ENCODE data around the gene SLC25A20. TPM values are rescaled to one million over a fixed set of nuclear protein-coding genes. Genes with fewer than 3 reads are reported as not detected.

Gene SLC25A20
- total and polyA plus RNA-seq, 3 experiments from 2014 or later: 29.1 to 40.1 (median 31.5) TPM

DNA sequence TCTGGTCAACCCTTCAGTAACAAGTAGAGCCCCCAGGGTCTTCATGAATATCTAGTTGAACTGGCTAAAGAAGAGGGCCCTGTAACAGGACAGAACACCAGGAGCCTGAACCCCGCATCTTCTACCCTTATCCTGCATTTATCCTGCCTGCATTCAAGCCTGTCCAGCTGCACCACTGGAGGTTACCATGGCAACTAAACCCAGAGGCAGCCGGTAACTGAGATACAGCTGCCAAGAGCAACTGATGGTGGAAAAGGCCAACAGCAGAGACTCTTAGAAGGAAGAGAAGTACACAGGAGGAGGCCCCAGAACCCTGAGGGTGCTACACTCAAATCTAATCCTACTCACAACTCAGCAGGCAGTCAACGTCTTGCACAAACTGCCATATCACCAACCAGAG is 47.3 kb downstream of the SLC25A20 start:
- ChIA-PET POLR2A (no interaction called here), CTCF (no interaction called here)
- no peak overlapping the region for H3K27ac ChIP-seq (ENCODE audit: low read depth, low read length)
- H3K4me3 ChIP-seq (ENCODE audit: low read length): no peak overlapping the region
- Mint-ChIP-seq H3K27me3 (no peaks in the 10 kb centered on the region), H3K27ac (peak overlapping the region in 1 of 8 donors; percentile 23), H3K9me3 (no peaks in the 10 kb centered on the region), H3K4me1 (peaks cover 14 to 20% (median 17%) of the 10 kb centered on the region in 3 donors), H3K4me3 (no peak overlapping the region), H3K36me3 (peaks cover 0 to 19% (median 6%) of the 10 kb centered on the region in 3 donors)
- no peaks in the 10 kb centered on the region for H3K27me3 ChIP-seq (ENCODE audit: insufficient read depth, low read length, poor library complexity, severe bottlenecking)
- peaks cover 14% of the 10 kb centered on the region for H3K4me1 ChIP-seq (ENCODE audit: insufficient read depth, low read length)
- no peaks in the 10 kb centered on the region for H3K9me3 ChIP-seq (ENCODE audit: low read length)
- peaks cover 2% of the 10 kb centered on the region for H3K36me3 ChIP-seq (ENCODE audit: insufficient read depth, low read length)
- no peak for DNase-seq

DNA sequence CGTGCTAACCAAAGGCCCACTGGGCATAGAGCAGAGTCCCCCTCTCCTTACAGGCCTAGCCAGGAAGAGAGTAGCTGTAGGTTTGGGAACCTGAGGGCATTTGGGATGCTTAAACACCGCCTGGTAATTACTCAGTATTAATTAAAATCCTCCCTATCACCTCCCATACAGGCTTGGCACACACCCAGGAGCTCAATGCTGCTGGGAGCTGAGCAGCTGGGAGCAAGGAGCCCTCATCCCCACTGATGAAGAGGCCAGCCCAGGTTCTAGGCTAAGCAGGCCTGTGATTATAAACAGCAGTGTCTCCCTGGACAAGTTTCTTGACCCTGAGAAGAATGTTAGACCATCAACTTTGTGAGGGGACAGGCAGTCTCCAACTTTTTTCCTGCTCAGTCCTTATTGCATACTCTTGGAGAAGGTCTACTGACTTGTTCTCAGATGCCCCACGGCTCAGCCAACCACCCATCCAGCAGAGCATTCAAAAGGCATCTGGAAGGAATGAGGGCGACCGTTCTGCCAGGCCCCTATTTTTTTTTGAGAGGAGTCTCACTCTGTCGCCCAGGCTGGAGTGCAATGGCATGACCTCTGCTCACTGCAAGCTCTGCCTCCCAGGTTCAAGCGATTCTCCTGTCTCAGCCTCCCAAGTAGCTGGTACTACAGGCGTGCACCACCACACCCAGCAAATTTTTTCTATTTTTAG is 49.7 kb downstream of the SLC25A20 start:
- Histone ChIP-seq H3K27me3 (ENCODE audit: insufficient read depth, low read length, poor library complexity, severe bottlenecking) (no peaks in the 10 kb centered on the region), H3K4me1 (ENCODE audit: insufficient read depth, low read length) (peaks cover 28% of the 10 kb centered on the region), H3K36me3 (ENCODE audit: insufficient read depth, low read length) (no peaks in the 10 kb centered on the region), H3K9me3 (ENCODE audit: low read length) (no peaks in the 10 kb centered on the region), H3K4me3 (ENCODE audit: low read length) (no peak overlapping the region), H3K27ac (ENCODE audit: low read depth, low read length) (peak overlapping the region; percentile 79)
- ChIA-PET CTCF (interaction anchor here (1.4 kb wide), 1 partner anchor 49 kb away, joined by 3 read pairs; the partner anchor contains the start of gene SLC25A20), POLR2A (interaction anchor here (1.1 kb wide), 1 partner anchor 70 kb away, joined by 5 read pairs; no protein-coding TSS in a partner anchor)
- DNase-seq: no peak
- Mint-ChIP-seq H3K4me3 (peak overlapping the region in 6 of 7 donors; percentile 51 to 96 (median 94)), H3K4me1 (peaks cover 26 to 36% (median 30%) of the 10 kb centered on the region in 3 donors), H3K27me3 (no peaks in the 10 kb centered on the region), H3K36me3 (peaks cover 0 to 18% (median 3%) of the 10 kb centered on the region in 3 donors), H3K9me3 (no peaks in the 10 kb centered on the region), H3K27ac (peak overlapping the region; percentile 92 to 99 (median 98))

DNA sequence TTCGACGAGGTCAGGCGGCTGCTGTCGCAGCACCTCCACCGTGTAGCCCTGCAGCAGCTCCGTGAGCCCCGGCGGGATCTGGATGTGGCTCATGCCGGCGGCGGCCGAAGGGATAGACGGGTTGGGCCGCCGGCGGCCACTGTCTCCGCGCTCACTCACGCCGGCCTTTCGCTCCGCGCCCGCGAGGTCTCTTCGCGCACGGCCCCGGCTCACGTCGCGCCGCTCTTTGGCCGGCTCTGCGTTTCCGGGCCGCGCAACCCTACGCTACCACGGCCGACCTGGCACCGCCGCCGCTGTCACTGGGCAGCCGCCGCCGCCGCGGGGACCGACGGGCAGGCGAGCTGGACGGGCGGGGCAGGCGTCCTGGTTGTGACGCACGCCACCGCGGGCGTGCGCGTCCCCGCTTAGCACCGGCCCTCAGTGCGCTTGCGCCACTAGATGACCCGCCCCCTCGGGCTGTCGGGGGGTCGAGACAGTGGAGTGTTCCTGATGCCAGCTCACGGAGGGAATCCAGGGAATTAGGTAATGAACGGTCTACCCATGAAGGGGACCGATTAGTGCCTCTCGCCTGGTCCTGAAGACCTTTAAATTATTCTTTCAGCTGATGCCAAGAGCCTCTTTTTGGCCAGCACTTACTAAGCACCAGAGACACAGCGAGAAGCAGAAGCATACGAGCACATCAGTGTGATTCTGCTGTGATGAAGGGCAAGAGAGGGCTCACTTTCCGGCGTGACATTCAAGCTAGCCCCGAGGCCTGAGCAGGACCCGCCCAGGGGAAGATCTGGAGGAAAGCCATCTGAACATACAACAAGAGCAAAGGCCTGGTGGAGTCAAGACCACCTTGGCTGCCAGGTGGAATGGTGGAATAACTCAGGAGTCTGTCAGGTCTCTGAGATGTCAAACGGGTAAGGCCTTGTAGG is 50.9 kb downstream of the SLC25A20 start, which contains the start of gene PRKAR2A:
Gene PRKAR2A, minus strand, starts transcription at position 371 of the 920 bp plus-strand sequence. Its CDS starts 278 bp downstream, at position 93.
- peaks cover 28% of the 10 kb centered on the region for H3K4me1 ChIP-seq (ENCODE audit: insufficient read depth, low read length)
- peak within 1 kb of the TSS; percentile 67 for H3K4me3 ChIP-seq (ENCODE audit: low read length)
- peak within 1 kb of the TSS; percentile 92 to 99 (median 98) for H3K27ac Mint-ChIP-seq
- H3K27ac ChIP-seq (ENCODE audit: low read depth, low read length): peak within 1 kb of the TSS; percentile 79
- no peaks in the 10 kb centered on the region for H3K36me3 ChIP-seq (ENCODE audit: insufficient read depth, low read length)
- ChIA-PET CTCF (interaction anchor here (1.0 to 2.0 kb wide), 3 partner anchors 14 to 71 kb away, joined by 3 to 8 read pairs (median 3); partner anchors contain the start of gene ARIH2), POLR2A (interaction anchor here (0.6 to 2.0 kb wide), 5 partner anchors 36 to 246 kb away, joined by 3 to 10 read pairs (median 4); partner anchors contain the start of genes DALRD3 and QRICH1)
- H3K27me3 Mint-ChIP-seq: no peaks in the 10 kb centered on the region
- H3K4me1 Mint-ChIP-seq: peaks cover 26 to 36% (median 30%) of the 10 kb centered on the region in 3 donors
- H3K4me3 Mint-ChIP-seq: peak within 1 kb of the TSS; percentile 85 to 96 (median 94)
- H3K9me3 Mint-ChIP-seq: no peaks in the 10 kb centered on the region
- H3K36me3 Mint-ChIP-seq: peaks cover 0 to 14% (median 0%) of the 10 kb centered on the region in 3 donors
- peak; percentile 72 to 86 (median 81) for DNase-seq
- H3K27me3 ChIP-seq (ENCODE audit: insufficient read depth, low read length, poor library complexity, severe bottlenecking): no peaks in the 10 kb centered on the region
- no peaks in the 10 kb centered on the region for H3K9me3 ChIP-seq (ENCODE audit: low read length)

DNA sequence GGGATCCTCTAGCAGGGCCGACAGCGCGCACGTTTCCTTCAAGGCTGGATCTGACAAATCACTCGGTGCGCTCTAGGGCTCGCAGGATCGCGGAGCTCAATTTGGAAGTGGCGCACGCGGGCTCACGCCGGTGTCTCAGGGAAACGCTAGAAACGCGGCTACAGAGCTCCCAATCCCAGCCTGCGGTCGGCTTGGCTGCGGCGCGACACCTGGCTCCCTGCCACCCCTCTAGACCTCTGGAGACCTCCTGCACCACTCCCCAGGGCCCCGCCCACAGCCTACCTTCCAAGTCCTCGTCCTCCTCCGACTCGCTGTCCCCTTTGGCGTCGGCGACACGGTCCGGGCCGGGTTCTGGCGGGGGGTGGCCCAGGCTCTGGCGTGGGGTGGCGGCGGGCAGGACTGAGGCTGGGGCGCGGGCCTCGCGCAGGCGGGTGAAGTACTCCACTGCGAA is 51.6 kb downstream of the SLC25A20 start:
- H3K9me3 Mint-ChIP-seq: no peaks in the 10 kb centered on the region
- no peaks in the 10 kb centered on the region for H3K27me3 Mint-ChIP-seq
- Histone ChIP-seq H3K9me3 (ENCODE audit: low read length) (no peaks in the 10 kb centered on the region), H3K36me3 (ENCODE audit: insufficient read depth, low read length) (no peaks in the 10 kb centered on the region), H3K4me3 (ENCODE audit: low read length) (peak overlapping the region; percentile 67), H3K27ac (ENCODE audit: low read depth, low read length) (peak overlapping the region; percentile 79), H3K27me3 (ENCODE audit: insufficient read depth, low read length, poor library complexity, severe bottlenecking) (no peaks in the 10 kb centered on the region), H3K4me1 (ENCODE audit: insufficient read depth, low read length) (peaks cover 28% of the 10 kb centered on the region)
- peak overlapping the region; percentile 85 to 95 (median 94) for H3K4me3 Mint-ChIP-seq
- ChIA-PET CTCF (interaction anchor here (1.1 to 2.0 kb wide), 3 partner anchors 51 to 141 kb away, joined by 3 to 8 read pairs (median 3); partner anchors contain the start of gene ARIH2), POLR2A (interaction anchor here (0.5 to 2.0 kb wide), 4 partner anchors 35 to 246 kb away, joined by 3 to 10 read pairs (median 4); partner anchors contain the start of gene QRICH1)
- H3K27ac Mint-ChIP-seq: peak overlapping the region; percentile 71 to 94 (median 88)
- peaks cover 30 to 40% (median 30%) of the 10 kb centered on the region in 3 donors for H3K4me1 Mint-ChIP-seq
- DNase-seq: peak; percentile 45 to 73 (median 60)
- peaks cover 0 to 14% (median under 1%) of the 10 kb centered on the region in 3 donors for H3K36me3 Mint-ChIP-seq

DNA sequence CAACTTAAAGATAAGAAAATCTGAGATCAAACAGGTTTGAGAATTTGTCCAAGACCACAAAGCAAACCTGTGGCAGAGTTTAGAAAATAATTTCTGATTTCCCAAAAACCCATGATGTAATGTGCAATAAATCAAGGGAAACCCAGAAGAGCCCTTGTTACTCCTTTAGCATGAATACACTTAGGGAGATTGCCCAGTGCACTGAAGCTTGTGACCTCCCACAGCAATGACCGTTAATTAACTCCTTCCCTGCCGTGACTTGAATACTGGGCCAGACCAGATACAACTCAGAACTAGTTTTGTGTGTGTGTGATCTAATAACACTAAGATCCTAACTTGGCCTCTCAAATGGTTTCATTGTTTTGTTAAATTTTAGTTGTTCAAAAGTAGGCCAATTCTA is 53.5 kb downstream of the SLC25A20 start:
- peaks cover 28% of the 10 kb centered on the region for H3K4me1 ChIP-seq (ENCODE audit: insufficient read depth, low read length)
- H3K4me1 Mint-ChIP-seq: peaks cover 30 to 46% (median 30%) of the 10 kb centered on the region in 3 donors
- no peak overlapping the region for H3K27ac ChIP-seq (ENCODE audit: low read depth, low read length)
- peak overlapping the region; percentile 5 to 93 (median 54) for H3K27ac Mint-ChIP-seq
- POLR2A ChIA-PET: no interaction called here
- H3K27me3 ChIP-seq (ENCODE audit: insufficient read depth, low read length, poor library complexity, severe bottlenecking): no peaks in the 10 kb centered on the region
- no peaks in the 10 kb centered on the region for H3K27me3 Mint-ChIP-seq
- CTCF ChIA-PET: interaction anchor here (1.0 to 1.3 kb wide), 3 partner anchors 15 to 105 kb away, joined by 3 to 6 read pairs (median 3); no protein-coding TSS in a partner anchor
- DNase-seq: no peak
- peaks cover 0 to 14% (median 1%) of the 10 kb centered on the region in 3 donors for H3K36me3 Mint-ChIP-seq
- H3K36me3 ChIP-seq (ENCODE audit: insufficient read depth, low read length): no peaks in the 10 kb centered on the region
- no peaks in the 10 kb centered on the region for H3K9me3 Mint-ChIP-seq
- H3K4me3 Mint-ChIP-seq: peak overlapping the region; percentile 39 to 95 (median 92)
- H3K4me3 ChIP-seq (ENCODE audit: low read length): no peak overlapping the region
- no peaks in the 10 kb centered on the region for H3K9me3 ChIP-seq (ENCODE audit: low read length)

DNA sequence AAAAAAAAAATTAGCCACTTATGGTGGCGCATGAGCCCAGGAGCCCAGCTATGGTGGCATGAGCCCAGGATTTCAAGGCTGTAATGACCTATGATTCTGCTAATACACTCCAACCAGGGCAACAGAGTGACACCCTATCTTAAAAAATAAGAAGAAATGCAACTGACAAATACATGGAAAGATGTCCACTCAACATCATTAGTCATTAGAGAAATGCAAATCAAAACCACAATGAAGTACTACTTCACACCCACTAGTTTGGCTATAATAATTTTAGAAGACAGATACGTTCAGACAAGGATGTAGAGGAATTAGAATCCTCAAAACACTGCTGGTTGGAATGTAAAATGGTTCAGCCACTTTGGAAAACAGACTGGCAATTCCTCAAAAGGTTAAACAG is 61.5 kb downstream of the SLC25A20 start:
- peak overlapping the region in 1 of 8 donors; percentile 16 for H3K27ac Mint-ChIP-seq
- DNase-seq: no peak
- ChIA-PET CTCF (no interaction called here), POLR2A (interaction anchor here (0.6 kb wide), 1 partner anchor 21 kb away, joined by 4 read pairs; no protein-coding TSS in a partner anchor)
- H3K4me3 ChIP-seq (ENCODE audit: low read length): no peak overlapping the region
- H3K36me3 ChIP-seq (ENCODE audit: insufficient read depth, low read length): no peaks in the 10 kb centered on the region
- no peaks in the 10 kb centered on the region for H3K9me3 ChIP-seq (ENCODE audit: low read length)
- no peak overlapping the region for H3K27ac ChIP-seq (ENCODE audit: low read depth, low read length)
- H3K9me3 Mint-ChIP-seq: no peaks in the 10 kb centered on the region
- H3K27me3 ChIP-seq (ENCODE audit: insufficient read depth, low read length, poor library complexity, severe bottlenecking): no peaks in the 10 kb centered on the region
- H3K36me3 Mint-ChIP-seq: peaks cover 0 to 24% (median 5%) of the 10 kb centered on the region in 3 donors
- no peak overlapping the region for H3K4me3 Mint-ChIP-seq
- peaks cover 22 to 39% (median 23%) of the 10 kb centered on the region in 3 donors for H3K4me1 Mint-ChIP-seq
- no peaks in the 10 kb centered on the region for H3K4me1 ChIP-seq (ENCODE audit: insufficient read depth, low read length)
- H3K27me3 Mint-ChIP-seq: peaks cover 0 to 1% of the 10 kb centered on the region in 2 donors

DNA sequence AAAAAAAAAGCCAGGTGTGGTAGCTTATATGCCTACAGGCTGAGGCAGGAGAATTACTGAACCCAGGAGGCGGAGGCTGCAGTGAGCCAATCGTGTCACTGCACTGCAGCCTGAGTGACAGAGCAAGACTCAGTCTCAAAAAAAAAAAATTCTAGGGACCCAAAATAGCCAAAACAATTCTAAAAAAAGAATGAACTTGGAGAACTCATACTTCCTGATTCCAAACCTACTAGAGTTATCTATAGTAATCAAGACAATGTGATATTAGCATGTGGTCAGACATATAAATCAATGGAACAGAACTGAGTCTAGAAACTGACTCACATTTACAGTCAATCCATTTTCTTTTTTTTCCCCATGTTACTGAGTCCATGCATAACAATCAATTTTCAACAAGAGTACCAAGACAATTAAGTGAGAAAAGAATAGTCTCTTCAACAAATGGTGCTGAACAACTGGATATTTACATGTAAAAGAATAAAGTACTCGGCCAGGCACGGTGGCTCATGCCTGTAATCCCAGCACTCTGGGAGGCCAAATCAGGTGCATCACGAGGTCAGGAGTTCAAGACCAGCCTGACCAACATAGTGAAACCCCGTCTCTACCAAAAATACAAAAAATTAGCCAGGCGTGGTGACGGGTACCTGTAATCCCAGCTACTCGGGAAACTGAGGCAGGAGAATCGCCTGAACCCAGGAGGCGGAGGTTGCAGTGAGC is 62.9 kb downstream of the SLC25A20 start:
- ChIA-PET CTCF (interaction anchor here (0.6 kb wide), 1 partner anchor 83 kb away, joined by 3 read pairs; the partner anchor contains the start of gene ARIH2), POLR2A (no interaction called here)
- Mint-ChIP-seq H3K9me3 (no peaks in the 10 kb centered on the region), H3K27me3 (peaks cover 0 to 1% of the 10 kb centered on the region in 2 donors), H3K4me1 (peaks cover 20 to 32% (median 23%) of the 10 kb centered on the region in 3 donors), H3K36me3 (peaks cover 0 to 24% (median 4%) of the 10 kb centered on the region in 3 donors), H3K4me3 (no peak overlapping the region), H3K27ac (peak overlapping the region in 1 of 8 donors; percentile 50)
- no peaks in the 10 kb centered on the region for H3K27me3 ChIP-seq (ENCODE audit: insufficient read depth, low read length, poor library complexity, severe bottlenecking)
- no peaks in the 10 kb centered on the region for H3K4me1 ChIP-seq (ENCODE audit: insufficient read depth, low read length)
- H3K4me3 ChIP-seq (ENCODE audit: low read length): no peak overlapping the region
- no peak for DNase-seq
- no peaks in the 10 kb centered on the region for H3K36me3 ChIP-seq (ENCODE audit: insufficient read depth, low read length)
- no peak overlapping the region for H3K27ac ChIP-seq (ENCODE audit: low read depth, low read length)
- no peaks in the 10 kb centered on the region for H3K9me3 ChIP-seq (ENCODE audit: low read length)
